Cardiac septum (tissue), 1 donor: ENCODE results near the gene BAIAP2L2. TPM values are rescaled to one million over a fixed set of nuclear protein-coding genes. Genes with fewer than 3 reads are reported as not detected.

ENCODE experiments used
- total RNA-seq: library from RNA; stranded (reverse); fragmentation: NEBNext Ultra II Directional; extraction: Animal tissue kit (Norgen Biotek cat#: 25700); gene quantifications from one replicate; pipeline ENCODE4 v1.2.1, GENCODE V29; 2021
- donor health status: DM: no; HTN: no; CAD: no.

The BAIAP2L2 gene
- total RNA-seq, 1 donor from 2014 or later: 0.24 TPM

Other genes starting within 250 kb of the BAIAP2L2 start
- 16.5 TPM for gene MICALL1, start 204.4 kb downstream of the BAIAP2L2 start, total RNA-seq
- 0.54 TPM for gene C22orf23, start 157.1 kb downstream of the BAIAP2L2 start, total RNA-seq
- gene POLR2F, start 157.0 kb downstream of the BAIAP2L2 start, total RNA-seq: 50.5 TPM
- gene SOX10, start 126.1 kb downstream of the BAIAP2L2 start, total RNA-seq: 0.62 TPM
- 19.1 TPM for gene PICK1, start 53.3 kb downstream of the BAIAP2L2 start, total RNA-seq
- gene SLC16A8, start 26.5 kb downstream of the BAIAP2L2 start, total RNA-seq: not detected
- gene PLA2G6, start 71.1 kb upstream of the BAIAP2L2 start, total RNA-seq: 12.5 TPM
- gene MAFF, start 91.3 kb upstream of the BAIAP2L2 start, total RNA-seq: 9.8 TPM
- gene TMEM184B, start 162.3 kb upstream of the BAIAP2L2 start, total RNA-seq: 58.1 TPM
- 95.7 TPM for gene CSNK1E, start 206.7 kb upstream of the BAIAP2L2 start, total RNA-seq